ENCODE measurements around the gene EGFR.

Gene EGFR

DNA sequence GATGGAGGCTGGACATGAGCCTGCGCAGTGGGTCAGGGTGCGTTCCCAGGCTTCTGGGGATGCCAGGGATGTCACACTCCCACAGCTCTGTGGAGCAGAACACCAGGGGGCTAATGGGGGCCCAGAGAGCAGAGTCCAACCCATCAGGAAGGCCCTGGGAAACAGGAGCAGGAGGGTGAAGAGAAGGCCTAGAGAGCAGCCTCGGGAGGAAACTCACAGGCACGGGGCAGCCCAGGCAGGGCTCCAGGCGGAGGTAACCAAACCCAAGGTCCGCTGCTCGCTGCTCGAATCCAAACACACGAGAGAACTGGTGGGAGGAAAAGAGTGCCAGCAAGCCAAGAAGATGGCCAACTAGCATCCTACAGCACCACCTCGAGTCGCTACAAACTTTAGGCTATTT lies 215.6 kb downstream of the EGFR start:
- DNase-seq = no peak

DNA sequence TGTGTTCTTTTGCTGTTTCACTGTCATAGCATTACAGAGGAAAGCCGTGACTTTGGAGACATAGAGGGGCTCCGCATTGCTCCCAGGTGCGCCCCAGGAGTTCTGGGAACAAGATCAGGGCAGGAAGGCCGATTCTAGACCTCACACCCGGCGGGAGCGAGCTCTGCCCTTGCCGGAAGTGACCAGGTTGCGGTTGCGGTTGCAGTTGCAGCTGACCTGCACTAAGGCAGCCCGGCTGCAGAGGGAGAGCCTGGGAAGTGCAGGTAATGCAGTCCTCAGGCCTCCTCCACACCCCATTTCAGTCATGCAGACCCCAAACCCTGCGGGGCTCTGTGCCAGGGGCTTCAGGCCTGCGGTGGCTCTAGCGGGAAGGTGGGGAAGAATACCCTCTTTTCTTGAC lies 216.3 kb downstream of the EGFR start:
- DNase-seq = no peak

DNA sequence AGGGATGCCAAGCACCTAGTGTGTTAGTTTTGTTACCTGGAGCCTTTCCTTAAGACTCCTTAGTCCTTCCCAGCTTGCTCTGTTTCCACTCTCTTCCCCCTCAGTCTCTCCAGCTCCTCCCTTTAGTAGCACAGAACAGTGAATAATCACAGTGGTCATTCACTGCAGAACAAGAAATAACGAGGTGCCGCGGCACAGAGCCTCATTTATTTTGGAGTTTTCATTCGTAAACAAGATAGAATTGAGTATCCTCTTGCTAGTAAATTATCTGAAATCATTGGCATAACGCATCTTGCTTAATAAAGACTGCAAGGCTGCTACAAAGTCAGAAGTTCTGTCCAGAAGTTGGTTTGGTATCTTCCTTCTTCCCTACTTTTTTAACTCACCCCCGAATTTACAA lies 217.0 kb downstream of the EGFR start:
- DNase-seq = no peak

DNA sequence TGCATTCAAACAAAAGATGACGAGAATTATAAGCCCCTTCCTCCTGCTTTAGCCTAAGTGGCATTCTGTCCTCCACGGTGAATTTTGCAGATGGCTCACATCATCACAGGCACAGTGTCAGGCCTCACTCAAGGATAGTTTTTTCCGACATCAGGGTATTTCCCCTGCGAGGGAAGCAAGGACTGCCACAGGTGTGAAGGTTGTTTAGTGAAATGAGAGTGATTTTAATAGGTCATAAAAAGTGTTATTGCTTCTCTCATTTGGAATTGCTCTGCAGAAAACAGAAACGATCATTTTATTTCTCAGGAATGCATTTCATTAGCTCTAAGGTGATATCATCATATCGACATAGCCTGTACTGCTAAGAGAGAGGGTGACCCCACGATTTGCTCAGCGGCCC lies 217.7 kb downstream of the EGFR start:
- no peak for DNase-seq

DNA sequence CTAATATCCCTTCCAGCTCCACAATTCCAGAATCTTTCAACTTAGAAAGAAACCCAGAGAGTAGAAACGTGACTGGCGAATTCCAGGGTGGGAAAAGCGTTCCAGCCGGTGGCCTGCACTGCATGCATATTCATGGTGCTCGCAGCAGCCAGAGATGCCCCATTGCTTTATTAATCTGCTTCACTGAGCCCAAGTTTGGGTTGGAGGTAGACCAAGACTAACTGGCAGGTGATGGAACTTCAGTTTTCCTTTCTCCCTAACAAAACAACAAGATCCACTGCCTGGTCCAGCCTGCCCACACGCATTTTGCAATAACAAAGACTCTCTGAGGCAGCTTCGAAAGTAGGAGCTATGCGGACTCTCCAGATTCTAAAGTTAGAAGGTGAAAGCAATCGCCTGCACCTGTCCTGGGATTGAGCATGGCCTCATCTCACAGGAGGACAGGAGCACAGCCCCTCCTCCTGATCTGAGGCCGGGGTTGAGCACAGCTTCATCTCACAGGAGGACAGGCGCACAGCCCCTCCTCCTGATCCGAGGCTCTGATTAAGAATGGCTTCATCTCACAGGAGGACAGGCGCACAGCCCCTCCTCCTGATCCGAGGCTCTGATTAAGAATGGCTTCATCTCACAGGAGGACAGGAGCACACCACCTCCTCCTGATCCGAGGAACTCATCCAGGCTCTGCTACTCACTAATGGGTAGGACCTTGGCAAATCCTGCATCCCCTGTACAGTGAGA lies 218.5 kb downstream of the EGFR start:
- DNase-seq = no peak

DNA sequence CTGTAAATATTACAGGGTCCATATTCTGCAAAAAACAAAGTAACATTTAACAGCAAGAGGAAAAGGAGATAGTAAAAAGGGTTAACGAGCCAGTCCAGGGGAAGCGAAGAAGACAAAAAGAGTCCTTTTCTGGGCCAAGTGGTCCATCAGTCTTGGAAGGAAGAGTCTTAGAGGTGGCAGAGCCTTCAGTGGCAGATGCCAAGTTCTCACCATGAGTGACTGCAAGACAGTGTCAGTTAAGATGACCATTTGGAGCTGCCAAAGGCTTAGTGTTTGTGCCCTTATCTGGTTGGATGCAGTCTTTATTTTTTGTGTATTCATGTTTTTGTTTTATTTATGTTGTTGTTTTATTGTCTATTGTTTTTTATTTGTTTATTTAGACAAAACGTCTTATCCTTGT lies 220.6 kb downstream of the EGFR start:
- no peak for DNase-seq

DNA sequence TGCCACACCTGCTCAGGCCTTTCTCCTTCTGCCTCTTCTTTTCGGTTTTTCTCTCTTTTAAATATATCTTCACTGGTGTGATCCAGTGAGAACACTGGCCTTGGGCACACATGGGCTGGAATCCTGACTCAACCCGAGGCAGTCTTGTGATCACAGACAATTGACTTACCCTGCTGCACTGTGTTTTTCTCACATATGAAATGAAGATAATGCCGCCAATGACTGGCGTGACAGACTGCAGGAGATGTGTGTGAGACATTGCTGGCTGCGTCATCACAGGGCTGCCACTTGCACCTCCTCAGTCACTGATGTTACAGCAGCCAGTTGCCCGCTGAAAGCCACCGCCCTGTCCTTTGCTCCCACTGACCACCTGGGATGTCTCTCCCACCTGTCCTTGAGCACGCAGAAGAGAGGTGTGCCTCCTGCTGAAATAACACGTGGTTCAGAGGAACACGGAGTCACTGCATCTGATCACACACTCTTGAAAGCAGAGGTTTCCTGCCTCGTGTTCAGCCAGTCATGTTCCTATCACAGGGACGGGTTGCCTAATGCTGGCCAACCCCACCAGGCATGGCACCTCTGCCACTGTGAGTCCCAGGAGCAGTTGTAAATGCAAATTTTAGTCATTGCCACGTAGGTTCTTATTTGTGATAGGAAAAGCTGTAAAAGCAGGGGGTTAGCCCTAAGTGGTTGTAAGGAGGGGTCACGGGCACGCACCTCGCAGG lies 221.8 kb downstream of the EGFR start:
- no peak for DNase-seq

DNA sequence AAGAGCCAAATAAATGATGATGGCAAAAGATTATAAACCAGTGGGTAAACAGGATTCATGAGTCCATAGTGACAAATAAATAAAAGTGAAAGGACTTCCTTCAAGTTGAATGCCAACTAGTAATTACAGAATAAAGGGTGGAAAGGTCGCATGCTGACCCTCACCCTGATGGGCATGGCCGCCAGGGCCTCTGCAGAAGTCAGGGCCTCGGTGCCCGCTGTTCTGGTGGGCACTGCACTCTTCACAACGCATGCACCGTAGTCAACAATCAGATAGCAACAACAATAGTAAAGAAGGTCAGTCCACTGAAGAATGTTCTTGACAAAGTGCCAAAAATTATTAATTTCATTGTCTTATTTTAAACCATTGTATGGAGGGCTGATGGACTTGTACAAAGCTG lies 223.1 kb downstream of the EGFR start:
- no peak for DNase-seq

DNA sequence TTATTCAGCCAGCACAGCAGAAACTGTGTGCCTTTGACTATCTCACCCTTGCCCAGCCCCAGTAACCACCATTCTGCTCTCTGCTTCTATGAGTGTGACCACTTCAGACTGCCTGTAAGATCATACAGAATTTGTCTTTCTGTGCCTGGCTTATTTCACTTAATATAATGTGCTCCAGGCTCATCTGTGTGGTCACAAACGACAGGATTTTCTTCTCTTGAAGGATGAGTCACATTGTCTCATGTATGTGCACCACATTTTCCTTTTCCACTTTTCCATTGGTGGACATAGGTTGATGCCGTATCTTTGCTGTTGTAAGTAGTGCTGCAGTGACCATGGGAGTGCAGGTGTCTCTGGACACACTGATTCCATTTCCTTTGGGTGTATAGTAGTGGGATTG lies 223.8 kb downstream of the EGFR start:
- DNase-seq = no peak

DNA sequence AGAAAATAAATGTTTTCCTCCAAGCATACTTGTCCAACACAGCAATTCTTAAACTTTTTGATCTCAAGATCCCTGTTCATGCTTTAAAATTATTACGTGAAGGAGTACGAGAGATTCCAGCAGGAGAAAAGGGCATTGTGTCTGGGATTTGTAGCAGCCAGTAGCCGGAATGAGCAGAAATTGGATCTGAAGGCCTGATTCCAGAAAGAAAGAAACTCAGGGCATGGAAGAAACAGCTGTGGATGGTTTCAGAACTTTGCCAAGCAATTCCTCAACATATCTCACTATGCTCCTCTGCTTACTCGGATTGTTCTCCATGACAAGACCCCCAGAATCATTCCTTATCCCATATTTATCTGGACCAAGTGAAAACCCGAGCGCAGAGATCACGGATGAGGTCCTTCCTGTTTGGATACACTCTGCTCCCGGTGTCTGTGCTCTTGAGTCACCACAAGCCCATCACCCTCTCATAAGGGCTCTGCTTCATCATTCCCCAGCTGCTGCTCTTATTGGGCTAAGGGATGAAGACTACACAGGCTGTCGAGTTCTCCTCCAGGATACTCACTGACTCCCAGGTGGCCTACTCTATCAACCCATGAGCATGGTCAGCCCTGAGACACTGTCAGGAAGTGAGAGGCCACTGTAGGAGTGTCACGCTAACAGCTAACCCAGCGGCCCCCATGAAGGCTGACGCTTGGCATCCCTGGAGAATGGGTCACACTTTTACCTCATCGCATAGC lies 225.4 kb downstream of the EGFR start:
- no peak for DNase-seq

DNA sequence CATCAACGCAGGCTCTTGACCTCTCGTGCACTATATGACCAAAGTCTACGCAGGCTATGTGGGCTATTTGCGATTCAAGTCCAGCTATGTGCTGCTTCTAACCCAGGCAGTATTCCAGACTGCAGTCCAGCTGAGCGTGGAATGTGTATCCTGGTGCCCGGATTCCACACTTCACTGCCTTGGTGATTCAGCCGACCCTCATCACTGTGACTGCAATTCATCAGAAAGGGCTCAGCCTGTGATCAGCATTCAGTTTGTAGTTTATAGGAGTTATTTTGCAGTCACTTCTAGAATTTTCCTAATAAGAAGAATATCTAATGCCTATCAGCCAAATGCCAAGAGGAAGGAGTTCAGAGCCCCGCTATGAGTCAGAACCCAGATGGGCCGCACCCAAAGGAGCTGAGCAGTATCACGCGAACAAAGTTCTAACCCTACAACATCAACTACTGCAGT lies 226.5 kb downstream of the EGFR start:
- no peak for DNase-seq

DNA sequence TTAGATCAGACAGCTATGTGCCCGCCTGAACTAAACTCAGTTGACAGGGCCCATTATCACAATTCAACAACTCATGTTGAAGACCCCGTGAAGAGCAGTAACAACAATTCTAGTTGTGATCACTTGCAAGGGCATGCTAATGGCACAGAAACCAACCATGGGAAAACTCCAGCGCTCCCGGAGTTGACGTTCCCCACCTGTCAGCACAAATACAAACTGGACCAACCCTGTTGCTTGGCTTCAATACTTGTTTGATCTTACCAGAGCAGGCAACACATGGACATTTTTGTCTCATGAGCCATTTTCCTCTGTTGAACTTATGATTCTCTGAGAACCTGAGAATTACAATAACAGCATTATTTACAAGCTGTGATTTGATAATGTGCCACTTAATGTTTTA lies 227.4 kb downstream of the EGFR start:
- DNase-seq = no peak

DNA sequence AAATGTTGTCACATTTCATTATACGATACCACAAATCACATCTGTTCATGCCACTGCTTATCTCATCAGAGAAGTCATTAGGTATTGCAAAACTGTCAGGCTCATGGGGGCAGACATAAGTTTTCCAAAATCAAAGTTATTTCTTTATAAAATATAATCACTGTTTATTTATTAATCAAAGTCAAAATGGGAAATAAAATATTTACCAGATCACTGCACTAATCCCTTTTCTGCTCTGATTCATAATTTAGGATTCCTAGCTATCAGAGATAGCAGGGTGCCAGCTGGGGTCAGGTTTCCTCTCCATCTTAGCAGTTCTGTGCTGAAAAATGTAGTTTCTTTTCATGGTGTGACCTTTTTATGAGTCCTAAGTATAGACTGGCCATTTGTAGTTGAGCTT lies 228.6 kb downstream of the EGFR start:
- no peak for DNase-seq

DNA sequence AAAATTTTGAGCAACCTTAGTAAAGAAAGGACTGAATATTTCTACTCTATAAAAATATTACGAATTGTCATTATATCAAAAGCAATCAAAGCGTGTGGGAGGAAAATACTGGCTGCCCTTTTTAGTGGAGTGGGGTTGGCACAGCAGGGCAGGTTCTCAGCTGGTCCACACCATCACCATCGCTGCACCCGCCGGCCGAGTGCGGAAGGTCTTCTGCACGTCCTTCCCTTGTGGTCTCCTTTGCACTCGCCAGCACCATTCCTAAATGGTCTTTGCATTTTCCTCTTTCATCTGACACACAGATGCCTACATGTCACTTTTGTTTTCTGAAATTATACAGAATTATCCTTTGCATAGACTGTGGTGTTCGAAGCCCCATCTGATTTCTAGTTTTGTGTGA lies 229.7 kb downstream of the EGFR start:
- DNase-seq = no peak

DNA sequence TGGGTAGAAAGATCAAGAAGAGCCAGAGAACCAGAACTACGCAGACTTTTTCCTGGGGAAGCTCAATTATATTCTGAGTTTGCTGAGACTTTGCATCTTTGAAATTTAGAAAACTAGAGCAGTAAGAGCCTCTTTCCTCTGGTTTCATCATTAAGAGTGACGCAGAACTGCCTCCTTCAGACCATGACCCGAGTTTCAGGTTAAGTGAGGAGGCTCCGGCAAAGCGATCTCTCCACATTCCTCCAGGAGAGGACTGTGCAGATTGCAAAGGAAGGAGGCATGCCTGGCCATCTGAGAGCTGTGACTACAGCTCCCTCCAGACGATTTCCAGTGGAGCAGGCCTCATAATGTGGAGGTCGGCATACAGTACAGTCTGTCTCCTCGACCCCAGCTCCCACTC lies 230.5 kb downstream of the EGFR start:
- no peak for DNase-seq

DNA sequence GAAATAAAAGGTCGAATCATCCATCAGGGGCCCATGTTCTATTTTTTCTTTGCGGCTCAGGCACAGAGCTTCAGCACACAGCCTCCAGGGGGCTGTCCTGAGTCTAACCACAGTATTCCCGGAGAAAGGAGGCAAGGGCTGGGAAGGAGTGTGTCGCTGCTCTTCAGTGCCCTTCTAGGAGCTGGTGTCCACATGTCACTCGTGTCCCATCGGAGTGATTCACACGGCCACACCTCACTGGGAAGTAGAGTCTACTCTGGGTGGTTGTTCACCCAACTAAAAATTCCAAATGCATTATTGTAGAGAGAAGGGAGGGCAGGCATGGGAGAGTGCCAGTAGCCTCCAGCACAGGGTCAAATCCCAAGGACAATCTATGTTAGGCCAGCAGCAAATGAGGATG lies 231.5 kb downstream of the EGFR start:
- no peak for DNase-seq

DNA sequence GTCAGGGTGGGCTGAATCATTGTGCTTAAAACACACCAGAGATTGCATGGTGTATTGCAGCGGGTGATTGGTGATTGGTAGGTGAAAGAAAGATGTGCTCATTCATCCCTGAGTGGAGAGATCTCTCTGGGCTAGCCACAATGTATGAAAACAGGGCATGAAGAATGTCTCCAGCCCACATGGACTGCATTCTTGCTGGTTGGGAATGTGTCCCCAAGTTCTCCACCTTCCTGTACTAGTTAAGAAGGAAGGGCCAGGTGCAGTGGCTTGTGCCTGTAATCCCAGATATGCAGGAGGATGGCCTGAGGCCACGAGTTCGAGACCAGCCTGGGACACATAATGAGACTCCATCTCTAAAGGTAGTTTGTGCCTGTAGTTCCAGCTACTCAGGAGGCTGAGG lies 232.5 kb downstream of the EGFR start:
- DNase-seq = no peak

DNA sequence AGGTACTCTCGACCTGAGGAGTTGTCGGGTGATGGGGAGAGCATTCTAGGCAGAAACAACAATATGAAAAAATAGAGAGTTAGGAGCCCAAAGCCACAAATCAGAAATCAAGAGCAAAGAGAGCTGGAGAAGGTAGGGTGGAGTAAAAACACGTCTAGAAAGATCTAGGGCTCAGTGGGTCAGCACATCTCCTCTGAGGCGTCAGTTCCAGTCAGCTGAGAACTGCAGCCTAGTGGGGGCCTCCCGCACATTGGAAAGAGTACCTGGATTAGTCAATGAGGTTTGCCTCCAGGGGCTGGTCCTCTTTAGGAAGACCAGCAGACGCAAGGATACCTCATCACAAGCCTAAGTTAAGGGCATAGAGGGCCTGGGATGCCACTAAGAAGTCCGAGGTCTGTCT lies 233.1 kb downstream of the EGFR start:
- no peak for DNase-seq

DNA sequence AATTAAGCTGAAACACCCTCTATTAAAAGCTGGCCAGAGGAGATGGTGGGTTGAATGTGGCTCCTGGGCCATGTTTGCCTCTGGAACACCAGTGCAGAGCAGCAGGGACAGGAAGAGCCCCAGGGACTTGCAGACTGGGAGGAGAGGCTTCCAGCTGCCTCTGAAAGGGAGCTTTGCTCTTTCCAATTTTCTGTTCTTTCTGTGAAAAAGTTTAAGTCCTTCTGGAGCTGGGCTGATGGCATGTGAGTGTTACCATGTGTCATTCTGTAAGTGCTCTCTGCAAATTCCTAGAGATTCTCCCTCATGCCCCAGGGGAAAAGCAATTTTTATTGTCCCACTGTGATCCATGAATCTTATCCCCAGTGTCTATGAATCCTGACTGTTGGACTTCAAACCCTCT lies 233.6 kb downstream of the EGFR start:
- DNase-seq = no peak

DNA sequence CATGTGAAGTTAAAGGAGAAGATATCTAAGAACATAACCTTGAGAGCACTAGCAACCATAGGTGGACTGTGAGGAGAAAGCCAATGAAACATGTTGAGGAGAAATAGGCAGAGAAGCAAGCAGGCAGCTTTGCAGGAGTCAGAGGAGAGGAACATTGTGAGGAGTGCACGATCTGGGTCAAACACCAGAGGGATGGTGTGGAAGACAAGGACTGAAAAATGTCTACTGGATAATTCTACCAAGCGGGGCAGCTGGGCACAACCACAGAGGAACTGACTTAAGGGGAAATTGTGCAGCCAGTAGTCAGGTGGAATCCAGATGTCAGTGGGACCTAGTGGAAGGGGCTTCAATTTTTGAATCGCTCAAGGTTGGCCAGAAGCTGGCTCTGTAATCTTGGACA lies 234.4 kb downstream of the EGFR start:
- no peak for DNase-seq

DNA sequence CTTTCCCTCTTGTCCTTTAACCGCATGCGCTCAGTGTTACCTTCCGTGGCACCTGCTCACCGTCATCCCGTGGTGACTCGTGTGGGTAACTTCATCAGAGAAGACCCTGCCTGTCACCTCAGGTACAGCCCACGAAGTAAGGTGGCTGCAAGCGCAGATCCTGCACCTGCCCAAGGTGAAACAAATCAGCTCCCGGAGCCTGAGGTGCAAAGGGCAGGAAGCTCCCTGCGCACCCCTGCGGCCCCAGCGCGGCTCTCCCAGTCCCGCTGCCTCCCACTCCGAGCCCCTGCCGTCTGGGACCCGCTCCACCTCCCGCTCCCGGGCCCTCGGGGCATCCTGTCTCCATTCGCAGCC lies 235.4 kb downstream of the EGFR start:
- DNase-seq = no peak

DNA sequence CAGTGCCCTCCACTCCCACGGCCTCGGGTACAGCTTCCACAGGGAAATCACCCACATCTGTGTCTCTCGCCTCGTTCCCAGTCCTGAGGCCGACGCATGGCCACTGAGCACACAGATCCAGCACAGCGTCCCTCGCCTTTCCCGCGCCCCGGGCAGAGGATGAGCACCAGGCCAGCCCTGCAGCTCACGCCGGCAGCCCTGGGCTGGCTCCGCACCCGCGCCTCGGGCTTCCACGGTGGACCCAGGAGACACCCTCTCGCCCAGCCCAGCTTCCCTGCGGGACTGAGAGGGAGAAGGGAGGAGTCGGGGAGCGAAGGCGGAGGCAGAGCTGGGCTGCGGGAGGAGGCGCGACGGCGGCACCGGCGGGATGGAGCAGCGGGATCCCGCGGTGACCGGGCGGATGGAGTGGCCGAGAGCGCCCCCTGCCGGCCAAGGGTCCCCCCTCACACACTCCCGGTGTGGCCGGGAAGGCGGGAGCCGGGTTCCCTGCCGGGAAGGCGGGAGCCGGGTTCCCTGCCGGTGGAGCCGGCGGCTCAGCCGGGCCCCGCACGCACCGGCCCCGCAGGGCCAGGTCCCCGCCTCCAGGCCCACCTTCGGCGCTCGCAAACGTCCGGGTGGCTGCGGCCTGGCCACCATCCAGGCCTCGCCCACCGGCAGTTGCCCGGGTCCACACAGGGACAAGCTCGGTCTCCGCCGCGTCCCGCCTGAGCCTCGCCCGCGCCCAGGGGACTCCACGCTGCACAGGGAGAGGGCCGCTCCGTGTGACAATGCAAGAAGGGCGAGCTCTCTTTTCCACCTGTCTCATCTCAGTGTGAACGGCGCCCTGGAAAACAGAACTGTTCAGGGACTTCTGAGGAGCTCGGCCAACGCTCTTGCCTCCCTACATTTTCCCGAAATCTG lies 236.0 kb downstream of the EGFR start:
- peak; percentile 93 for DNase-seq
